Right renal pelvis (tissue), 4 donors: Measurements from ENCODE around the gene PREP. TPM values are rescaled to one million over a fixed set of nuclear protein-coding genes. Genes with fewer than 3 reads are reported as not detected.
A peak's percentile ranks its signal among the peaks of the same experiment; 100 is the strongest.
"Not testable (repeated sequence)": the region's sequence is repeated elsewhere in the genome, so short reads cannot be mapped to it uniquely, and the experiment has no call there.

Source experiments
- DNase-seq, 4 donors: peaks; one replicate each; pipeline ENCODE4 v3.0.0-alpha.2; 2013; ENCODE audit warnings: low read depth in 4 of 4, low spot score in 3 of 4, missing footprints in 1 of 4
- polyA plus RNA-seq, 4 donors: library from polyadenylated mRNA; unstranded; fragments of 120-200 nt; gene quantifications; one replicate each; pipeline ENCODE4 v1.2.1, GENCODE V29; 2013; ENCODE audit not compliant: insufficient read length in 4 of 4

The PREP gene
- 10 to 100 TPM; 33.2 to 39.7 (median 35.7) TPM for polyA plus RNA-seq

GRCh38 chr6:105402939-105403935 is at the start of gene PREP:
PREP (minus strand) TSS chr6:105403082; CDS start chr6:105402891, 191 bp downstream.
- DNase-seq = peak; percentile 56 to 64 (median 58)

GRCh38 chr6:105452376-105452775 is 49.5 kb upstream of the PREP start:
- no peak for DNase-seq

GRCh38 chr6:105449756-105450390 is 47.0 kb upstream of the PREP start:
- no peak for DNase-seq

- no peak for DNase-seq
Measured at GRCh38 chr6:105445481-105445880, 42.6 kb upstream of the PREP start.

GRCh38 chr6:105443941-105444340 is 41.1 kb upstream of the PREP start:
- no peak for DNase-seq

GRCh38 chr6:105442369-105442768 is 39.5 kb upstream of the PREP start:
- no peak for DNase-seq

GRCh38 chr6:105437236-105437635 is 34.4 kb upstream of the PREP start:
- DNase-seq = no peak

GRCh38 chr6:105433723-105434122 is 30.8 kb upstream of the PREP start:
- no peak for DNase-seq

- no peak for DNase-seq
Measured at GRCh38 chr6:105432797-105433196, 29.9 kb upstream of the PREP start.

GRCh38 chr6:105431226-105431625 is 28.3 kb upstream of the PREP start:
- peak in 3 of 4 donors; percentile 23 to 41 (median 24) for DNase-seq

GRCh38 chr6:105430685-105431084 is 27.8 kb upstream of the PREP start:
- DNase-seq = no peak

GRCh38 chr6:105429676-105430075 is 26.8 kb upstream of the PREP start:
- no peak for DNase-seq

GRCh38 chr6:105428342-105428957 is 25.6 kb upstream of the PREP start:
- peak in 2 of 4 donors; percentile 24 to 33 for DNase-seq

GRCh38 chr6:105424175-105424783 is 21.4 kb upstream of the PREP start:
- peak; percentile 25 to 49 (median 39) for DNase-seq

- DNase-seq = not testable (repeated sequence)
Measured at GRCh38 chr6:105416971-105417370, 14.1 kb upstream of the PREP start.

- DNase-seq = no peak
Measured at GRCh38 chr6:105409734-105410133, 6.9 kb upstream of the PREP start.

- DNase-seq = peak; percentile 16 to 53 (median 28)
Measured at GRCh38 chr6:105402090-105402938, 568 bp downstream of the PREP start.

GRCh38 chr6:105401247-105402089 is 1.4 kb downstream of the PREP start:
- DNase-seq = no peak

- no peak for DNase-seq
Measured at GRCh38 chr6:105400501-105400900, 2.4 kb downstream of the PREP start.
